Activated naive CD4-positive, alpha-beta T cell treated with Interleukin-2 at 50 U/mL for 16 hours (primary cell): ENCODE results near the gene MIDN.

Source experiments
- DNase-seq: peaks from one replicate; pipeline ENCODE4 v3.0.0-alpha.2; 2020

The MIDN gene

GRCh38 chr19:1247748-1248138, 640 bp upstream of the MIDN start:
- no peak for DNase-seq

GRCh38 chr19:1248786-1249297, 459 bp downstream of the MIDN start:
- DNase-seq: peak; percentile 85

GRCh38 chr19:1249298-1249989, 1.1 kb downstream of the MIDN start:
- peak; percentile 94 for DNase-seq

GRCh38 chr19:1249990-1250436, 1.6 kb downstream of the MIDN start:
- DNase-seq: no peak

GRCh38 chr19:1250437-1251260, 2.3 kb downstream of the MIDN start:
- peak; percentile 47 for DNase-seq

GRCh38 chr19:1251330-1252220, 3.2 kb downstream of the MIDN start:
- peak; percentile 63 for DNase-seq

- DNase-seq: peak; percentile 59
Observed at GRCh38 chr19:1252221-1252820, 3.9 kb downstream of the MIDN start.

- DNase-seq: peak; percentile 70
Observed at GRCh38 chr19:1252821-1253513, 4.6 kb downstream of the MIDN start.

- no peak for DNase-seq
Observed at GRCh38 chr19:1253514-1254080, 5.2 kb downstream of the MIDN start.

- no peak for DNase-seq
Observed at GRCh38 chr19:1254081-1254527, 5.7 kb downstream of the MIDN start.

GRCh38 chr19:1254530-1255185, 6.3 kb downstream of the MIDN start:
- DNase-seq: no peak

GRCh38 chr19:1255186-1256161, 7.1 kb downstream of the MIDN start:
- DNase-seq: no peak

GRCh38 chr19:1256646-1257474, 8.5 kb downstream of the MIDN start:
- no peak for DNase-seq

- no peak for DNase-seq
Observed at GRCh38 chr19:1257475-1258162, 9.2 kb downstream of the MIDN start.

- no peak for DNase-seq
Observed at GRCh38 chr19:1258163-1258492, 9.7 kb downstream of the MIDN start.

- DNase-seq: no peak
Observed at GRCh38 chr19:1258707-1259205, 10.4 kb downstream of the MIDN start.

- peak; percentile 73 for DNase-seq
Observed at GRCh38 chr19:1259206-1259875, 11.0 kb downstream of the MIDN start.
